Measurements from ENCODE around the gene USP54. TPM values are rescaled to one million over a fixed set of nuclear protein-coding genes. Genes with fewer than 3 reads are reported as not detected.

Gene USP54
- total and polyA plus RNA-seq, 2 donors (not counting 1 experiment from before 2014, with no cell fraction given) = 2.3 to 12.9 TPM

DNA sequence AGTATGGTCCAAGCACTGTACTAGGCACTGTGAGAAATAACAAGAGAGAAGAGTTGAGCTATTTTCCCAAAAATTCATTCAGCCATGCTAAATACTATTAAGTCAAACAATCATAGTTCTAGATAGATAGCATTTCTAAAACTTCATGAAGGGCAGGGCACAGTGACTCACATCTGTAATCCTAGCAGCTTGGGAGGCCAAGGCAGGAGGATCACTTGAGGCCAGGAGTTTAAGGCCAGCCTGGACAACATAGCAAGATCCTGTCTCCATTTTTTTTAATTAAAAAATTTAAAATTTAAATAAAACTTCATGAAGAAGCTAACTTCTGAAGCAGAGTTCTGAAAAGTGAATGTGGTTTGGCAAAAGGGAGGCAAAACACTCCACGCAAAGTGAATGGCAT lies 29.9 kb downstream of the USP54 start:
- H3K79me2 ChIP-seq (ENCODE audit: control insufficient read depth, insufficient read depth, low read length) = no peaks in the 10 kb centered on the region
- H3K36me3 ChIP-seq (replicated peaks in 1 of 2; ENCODE audit: control extremely low read depth in 1 of 2, control insufficient read depth in 1 of 2, extremely low read depth in 1 of 2, insufficient read depth in 2 of 2, low read length in 1 of 2) = no peaks in the 10 kb centered on the region
- no peak for DNase-seq
- WGBS (ENCODE audit: insufficient coverage) = 100% methylated on average over 1 of the region's 1 CpG
- H3K4me1 ChIP-seq (ENCODE audit: control insufficient read depth in 2 of 2, insufficient read depth in 2 of 2, low read length in 2 of 2) = no peaks in the 10 kb centered on the region
- TF ChIP-seq, protein P1, sequence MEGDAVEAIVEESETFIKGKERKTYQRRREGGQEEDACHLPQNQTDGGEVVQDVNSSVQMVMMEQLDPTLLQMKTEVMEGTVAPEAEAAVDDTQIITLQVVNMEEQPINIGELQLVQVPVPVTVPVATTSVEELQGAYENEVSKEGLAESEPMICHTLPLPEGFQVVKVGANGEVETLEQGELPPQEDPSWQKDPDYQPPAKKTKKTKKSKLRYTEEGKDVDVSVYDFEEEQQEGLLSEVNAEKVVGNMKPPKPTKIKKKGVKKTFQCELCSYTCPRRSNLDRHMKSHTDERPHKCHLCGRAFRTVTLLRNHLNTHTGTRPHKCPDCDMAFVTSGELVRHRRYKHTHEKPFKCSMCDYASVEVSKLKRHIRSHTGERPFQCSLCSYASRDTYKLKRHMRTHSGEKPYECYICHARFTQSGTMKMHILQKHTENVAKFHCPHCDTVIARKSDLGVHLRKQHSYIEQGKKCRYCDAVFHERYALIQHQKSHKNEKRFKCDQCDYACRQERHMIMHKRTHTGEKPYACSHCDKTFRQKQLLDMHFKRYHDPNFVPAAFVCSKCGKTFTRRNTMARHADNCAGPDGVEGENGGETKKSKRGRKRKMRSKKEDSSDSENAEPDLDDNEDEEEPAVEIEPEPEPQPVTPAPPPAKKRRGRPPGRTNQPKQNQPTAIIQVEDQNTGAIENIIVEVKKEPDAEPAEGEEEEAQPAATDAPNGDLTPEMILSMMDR (IDR thresholded peaks at IDR 0.05) = no peak
- TF ChIP-seq EZH2 (IDR thresholded peaks at IDR 0.05; ENCODE audit: borderline replicate concordance, insufficient read depth, low read depth, low read length, poor library complexity, severe bottlenecking) = no peak
- no peaks in the 10 kb centered on the region for H3K9me3 Mint-ChIP-seq (ENCODE audit: insufficient read depth)
- no peaks in the 10 kb centered on the region for H3K27me3 ChIP-seq (replicated peaks in 1 of 4; ENCODE audit: control extremely low read depth in 1 of 4, control insufficient read depth in 3 of 4, insufficient read depth in 4 of 4, low read length in 3 of 4)
- no peak overlapping the region for H3K4me3 Mint-ChIP-seq
- H3K4me1 Mint-ChIP-seq = no peaks in the 10 kb centered on the region
- H4K20me1 ChIP-seq (ENCODE audit: control insufficient read depth, insufficient read depth, low read length, poor library complexity, severe bottlenecking) = no peaks in the 10 kb centered on the region
- H2AFZ ChIP-seq (ENCODE audit: insufficient read depth, low read depth, low read length, poor library complexity, severe bottlenecking) = no peak overlapping the region
- intact Hi-C loops (cut with micrococcal nuclease) = no loop called here
- no peak overlapping the region for H3K27ac ChIP-seq (ENCODE audit: low read length in 2 of 2)
- no peaks in the 10 kb centered on the region for H3K9me3 ChIP-seq (ENCODE audit: control extremely low read depth in 1 of 3, control insufficient read depth in 2 of 3, insufficient read depth in 1 of 3, low read length in 2 of 3)
- no peak for ATAC-seq (ENCODE audit: low read depth)
- H3K4me2 ChIP-seq (replicated peaks; ENCODE audit: low read depth, low read length, poor library complexity, severe bottlenecking) = no peak overlapping the region
- POLR2A ChIA-PET = no interaction called here
- no peaks in the 10 kb centered on the region for H3K27me3 Mint-ChIP-seq
- H3K9ac ChIP-seq (ENCODE audit: low read length) = no peak overlapping the region
- H3K27ac Mint-ChIP-seq = no peak overlapping the region
- CTCF ChIA-PET = interaction anchor here (0.8 kb wide), 1 partner anchor 32 kb away, joined by 3 read pairs; no protein-coding TSS in a partner anchor
- no peak overlapping the region for H3K4me3 ChIP-seq (ENCODE audit: control extremely low read depth in 1 of 5, extremely low read depth in 1 of 5, insufficient read depth in 1 of 5, low read depth in 2 of 5, low read length in 4 of 5)

DNA sequence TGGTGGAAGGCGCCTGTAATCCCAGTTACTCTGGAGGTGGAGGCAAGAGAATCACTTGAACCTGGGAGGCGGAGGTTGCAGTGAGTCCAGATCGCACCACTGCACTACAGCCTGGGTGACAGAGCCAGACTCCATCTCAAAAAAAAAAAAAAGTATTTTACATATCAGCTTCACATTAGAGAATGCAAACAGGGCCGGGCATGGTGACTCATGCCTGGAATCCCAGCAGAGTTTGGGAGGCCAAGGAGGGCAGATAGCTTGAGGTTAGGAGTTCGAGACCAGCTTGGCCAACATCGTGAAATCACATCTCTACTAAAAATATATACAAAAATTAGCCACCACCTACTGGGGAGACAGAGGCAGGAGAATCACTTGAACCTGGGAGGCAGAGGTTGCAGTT lies 31.6 kb downstream of the USP54 start:
- intact Hi-C loops (cut with micrococcal nuclease) = no loop called here
- no peak for ATAC-seq (ENCODE audit: low read depth)
- Mint-ChIP-seq H3K27me3 (no peaks in the 10 kb centered on the region), H3K4me1 (no peaks in the 10 kb centered on the region), H3K4me3 (no peak overlapping the region), H3K9me3 (ENCODE audit: insufficient read depth) (no peaks in the 10 kb centered on the region), H3K27ac (no peak overlapping the region)
- no peak overlapping the region for H2AFZ ChIP-seq (ENCODE audit: insufficient read depth, low read depth, low read length, poor library complexity, severe bottlenecking)
- ChIA-PET POLR2A (no interaction called here), CTCF (no interaction called here)
- H3K9ac ChIP-seq (ENCODE audit: low read length) = no peak overlapping the region
- no peak overlapping the region for H3K4me3 ChIP-seq (ENCODE audit: control extremely low read depth in 1 of 5, extremely low read depth in 1 of 5, insufficient read depth in 1 of 5, low read depth in 2 of 5, low read length in 4 of 5)
- no peaks in the 10 kb centered on the region for H3K9me3 ChIP-seq (ENCODE audit: control extremely low read depth in 1 of 3, control insufficient read depth in 2 of 3, insufficient read depth in 1 of 3, low read length in 2 of 3)
- H3K27me3 ChIP-seq (replicated peaks in 1 of 4; ENCODE audit: control extremely low read depth in 1 of 4, control insufficient read depth in 3 of 4, insufficient read depth in 4 of 4, low read length in 3 of 4) = no peaks in the 10 kb centered on the region
- H3K27ac ChIP-seq (ENCODE audit: low read length in 2 of 2) = no peak overlapping the region
- no peaks in the 10 kb centered on the region for H3K36me3 ChIP-seq (replicated peaks in 1 of 2; ENCODE audit: control extremely low read depth in 1 of 2, control insufficient read depth in 1 of 2, extremely low read depth in 1 of 2, insufficient read depth in 2 of 2, low read length in 1 of 2)
- no peak for TF ChIP-seq EZH2 (IDR thresholded peaks at IDR 0.05; ENCODE audit: borderline replicate concordance, insufficient read depth, low read depth, low read length, poor library complexity, severe bottlenecking)
- TF ChIP-seq, protein P1 (IDR thresholded peaks at IDR 0.05) = no peak
- H3K4me1 ChIP-seq (ENCODE audit: control insufficient read depth in 2 of 2, insufficient read depth in 2 of 2, low read length in 2 of 2) = no peaks in the 10 kb centered on the region
- no peaks in the 10 kb centered on the region for H4K20me1 ChIP-seq (ENCODE audit: control insufficient read depth, insufficient read depth, low read length, poor library complexity, severe bottlenecking)
- WGBS (ENCODE audit: insufficient coverage) = 100% methylated on average over 1 of the region's 6 CpGs
- no peaks in the 10 kb centered on the region for H3K79me2 ChIP-seq (ENCODE audit: control insufficient read depth, insufficient read depth, low read length)
- no peak for DNase-seq
- H3K4me2 ChIP-seq (replicated peaks; ENCODE audit: low read depth, low read length, poor library complexity, severe bottlenecking) = no peak overlapping the region

All from B cell (primary cell).